GM20000 (cell line): Measurements from ENCODE around the gene FRMD4A.

Experiments
- DNase-seq: peaks from one replicate; pipeline ENCODE4 v3.0.0; 2012; ENCODE audit warnings: low spot score
- TF ChIP-seq, protein P1 (sequence below): IDR thresholded peaks from 2 replicates; pipeline ENCODE4 v1.5.1; 2012; ENCODE audit warnings: mild to moderate bottlenecking, control low read depth; ENCODE audit errors: extremely low read depth, missing control alignments

Gene FRMD4A

DNA sequence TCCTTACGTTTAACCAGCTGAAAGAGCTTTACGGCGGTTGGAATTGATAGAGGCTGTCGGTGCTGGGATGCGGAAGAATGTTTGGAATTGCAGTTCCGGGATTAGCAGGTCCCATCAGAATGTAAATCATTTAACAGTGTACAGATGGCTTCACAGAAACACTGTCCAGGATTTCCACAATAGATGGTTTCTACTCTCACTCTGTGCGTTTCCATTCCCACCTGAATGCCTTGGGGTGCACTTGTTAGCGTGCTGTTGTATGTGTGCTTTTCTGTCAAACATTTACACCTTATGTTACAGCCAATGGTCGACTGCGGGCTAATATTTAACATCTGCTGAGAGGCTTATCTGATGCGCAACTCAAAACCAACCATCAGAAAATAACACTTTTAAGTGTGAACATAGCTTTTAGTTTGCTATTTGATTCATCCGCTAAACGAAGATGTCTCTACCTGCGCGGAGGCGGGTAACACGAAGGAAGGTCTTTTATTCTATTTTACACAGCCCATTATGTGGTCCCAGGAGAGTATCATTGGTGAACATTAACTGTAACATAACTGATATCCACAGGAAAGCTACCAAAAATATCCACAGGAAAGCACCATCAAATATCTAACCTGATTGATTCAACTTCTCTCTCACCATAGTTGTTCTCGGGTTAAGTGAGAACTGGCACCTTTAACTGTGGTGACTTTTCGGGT lies 564.9 kb downstream of the FRMD4A start:
- no peak for DNase-seq
- TF ChIP-seq, protein P1, sequence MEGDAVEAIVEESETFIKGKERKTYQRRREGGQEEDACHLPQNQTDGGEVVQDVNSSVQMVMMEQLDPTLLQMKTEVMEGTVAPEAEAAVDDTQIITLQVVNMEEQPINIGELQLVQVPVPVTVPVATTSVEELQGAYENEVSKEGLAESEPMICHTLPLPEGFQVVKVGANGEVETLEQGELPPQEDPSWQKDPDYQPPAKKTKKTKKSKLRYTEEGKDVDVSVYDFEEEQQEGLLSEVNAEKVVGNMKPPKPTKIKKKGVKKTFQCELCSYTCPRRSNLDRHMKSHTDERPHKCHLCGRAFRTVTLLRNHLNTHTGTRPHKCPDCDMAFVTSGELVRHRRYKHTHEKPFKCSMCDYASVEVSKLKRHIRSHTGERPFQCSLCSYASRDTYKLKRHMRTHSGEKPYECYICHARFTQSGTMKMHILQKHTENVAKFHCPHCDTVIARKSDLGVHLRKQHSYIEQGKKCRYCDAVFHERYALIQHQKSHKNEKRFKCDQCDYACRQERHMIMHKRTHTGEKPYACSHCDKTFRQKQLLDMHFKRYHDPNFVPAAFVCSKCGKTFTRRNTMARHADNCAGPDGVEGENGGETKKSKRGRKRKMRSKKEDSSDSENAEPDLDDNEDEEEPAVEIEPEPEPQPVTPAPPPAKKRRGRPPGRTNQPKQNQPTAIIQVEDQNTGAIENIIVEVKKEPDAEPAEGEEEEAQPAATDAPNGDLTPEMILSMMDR, result no peak

DNA sequence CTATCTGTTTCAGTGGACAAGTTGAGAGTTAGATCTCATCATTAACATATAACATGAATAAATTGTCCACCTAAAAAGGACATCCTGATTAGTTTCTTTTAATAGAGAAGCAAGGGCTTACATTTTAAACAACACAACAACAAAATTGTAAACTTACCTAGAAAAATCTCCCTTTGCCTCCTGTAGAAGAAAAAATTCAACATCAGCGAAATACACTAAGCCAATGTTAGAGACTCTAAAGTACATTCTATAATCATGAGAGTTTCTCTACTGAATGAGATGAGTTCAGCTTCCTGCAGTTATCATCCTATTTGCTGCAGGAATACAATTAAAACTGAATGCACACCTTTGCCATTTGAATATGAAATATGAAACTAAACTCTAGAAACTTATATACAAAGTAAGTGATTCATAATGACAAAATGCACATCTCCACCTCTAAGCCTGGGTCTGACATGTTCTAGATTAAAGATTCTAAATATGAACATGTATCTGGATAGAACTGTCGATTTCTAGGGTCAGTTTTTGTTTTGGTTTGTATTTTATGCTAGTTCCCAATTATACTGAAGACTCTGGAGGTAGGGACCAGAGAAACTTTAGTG lies 569.1 kb downstream of the FRMD4A start:
- TF ChIP-seq, protein P1, result no peak
- DNase-seq, result no peak

DNA sequence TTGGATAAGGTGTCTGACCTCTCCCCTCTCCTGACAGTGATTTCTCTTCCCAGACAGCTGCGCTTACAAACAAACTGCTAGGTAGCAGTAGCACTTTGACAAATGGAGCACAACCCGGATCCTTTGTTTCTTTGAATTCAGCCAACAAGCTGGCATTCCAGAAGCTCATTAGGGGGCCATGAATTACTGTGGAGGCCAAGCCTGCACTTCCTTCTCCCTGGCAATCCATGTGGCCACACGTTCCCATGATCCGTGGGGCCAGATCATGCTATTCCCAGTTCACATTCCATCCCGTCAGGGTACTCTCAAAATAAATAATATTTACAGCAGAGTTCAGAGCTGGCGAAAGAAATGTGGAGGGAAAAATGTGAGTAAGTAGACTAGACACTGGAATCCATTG lies 571.6 kb downstream of the FRMD4A start:
- no peak for DNase-seq
- TF ChIP-seq, protein P1, result no peak

DNA sequence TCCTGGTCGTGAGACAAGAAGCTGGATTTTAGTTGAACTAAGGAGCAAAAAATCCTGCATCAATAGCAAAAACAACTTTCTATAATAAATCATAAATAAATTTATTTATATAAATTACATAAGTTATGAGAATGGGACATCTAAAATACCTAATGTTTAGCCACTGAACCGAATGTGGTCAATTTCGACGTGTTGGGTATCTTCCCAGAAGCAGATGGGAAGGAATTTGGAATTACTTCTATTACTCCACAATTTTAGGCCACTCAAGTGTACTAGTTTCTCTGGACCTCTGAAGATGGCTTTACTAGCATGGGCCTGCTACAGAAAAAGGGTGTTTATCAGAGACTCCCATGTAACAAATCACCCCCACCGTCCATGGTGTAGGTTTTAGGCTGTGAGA lies 572.0 kb downstream of the FRMD4A start:
- DNase-seq, result no peak
- TF ChIP-seq, protein P1, result no peak

DNA sequence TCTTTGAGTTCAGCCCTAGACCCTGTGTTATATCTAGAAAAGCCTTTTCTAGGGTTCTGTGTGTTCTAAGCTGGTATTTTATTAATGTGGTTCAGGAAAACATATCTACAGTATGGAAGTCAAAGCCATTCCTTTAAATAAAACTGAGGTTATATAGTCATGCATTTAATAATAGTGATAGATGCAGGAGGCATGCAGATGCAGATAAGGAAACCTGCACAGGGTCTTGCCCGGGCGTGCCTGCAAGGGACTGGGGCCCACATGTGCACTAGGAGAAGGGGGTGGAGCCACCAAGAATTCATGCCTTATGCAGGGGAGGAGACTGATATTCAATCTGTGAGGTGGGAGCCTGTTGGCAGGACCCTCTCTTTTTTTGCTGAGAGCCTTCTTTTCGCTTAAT lies 572.4 kb downstream of the FRMD4A start:
- TF ChIP-seq, protein P1, result no peak
- no peak for DNase-seq

DNA sequence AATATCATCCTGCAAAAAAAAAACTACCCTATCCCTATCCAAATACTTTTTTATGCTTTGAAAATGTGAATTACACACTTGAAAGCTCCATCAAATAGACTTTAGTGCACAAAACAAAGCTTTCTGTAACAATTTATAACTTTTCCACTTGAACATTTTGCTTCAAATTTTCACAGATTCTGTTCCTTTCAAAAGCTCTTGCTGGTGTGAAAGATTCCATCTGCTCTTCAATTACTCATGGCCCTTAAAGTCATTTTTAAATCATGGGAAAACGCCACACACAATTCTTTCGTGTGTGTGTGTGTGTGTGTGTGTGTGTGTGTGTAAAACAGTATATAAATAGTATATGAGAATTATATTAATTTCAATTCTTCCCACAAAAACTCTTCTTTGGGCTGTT lies 576.4 kb downstream of the FRMD4A start:
- TF ChIP-seq, protein P1, result no peak
- no peak for DNase-seq

DNA sequence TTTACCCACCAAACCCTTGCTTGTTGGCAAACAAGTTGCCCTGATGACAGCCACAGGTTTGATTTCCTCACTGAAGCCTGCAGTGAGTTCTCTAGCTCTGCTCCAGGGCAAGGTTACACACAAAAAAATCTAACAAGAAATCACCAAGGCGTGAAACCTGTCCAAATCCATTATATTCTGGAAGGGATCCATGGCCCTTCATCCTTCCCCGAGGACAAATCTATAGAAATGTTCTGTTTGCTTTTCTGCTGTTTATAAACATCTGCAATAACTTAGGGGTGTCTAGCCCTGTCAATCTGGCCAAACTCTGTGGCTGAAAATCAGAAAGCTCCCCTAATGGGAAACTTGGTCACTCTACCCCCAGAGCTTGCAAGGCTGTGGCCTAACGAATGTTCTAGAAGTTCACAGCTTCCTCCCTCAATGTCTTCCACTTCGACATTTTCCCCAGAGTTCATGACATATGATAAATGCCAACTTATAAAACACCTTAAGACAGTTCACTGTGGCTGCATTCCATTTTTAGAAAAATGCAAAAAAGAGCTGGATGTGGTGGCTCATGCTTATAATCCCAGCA lies 579.4 kb downstream of the FRMD4A start:
- TF ChIP-seq, protein P1, result no peak

More for the DNA sequence above, 579.4 kb downstream of the FRMD4A start:
- peak; percentile 30 for DNase-seq
